Uterus (tissue), 4 donors: ENCODE results near the gene GNG12. TPM values are rescaled to one million over a fixed set of nuclear protein-coding genes. Genes with fewer than 3 reads are reported as not detected.

Experiments
- DNase-seq, 2 donors: peaks; one replicate each; pipeline ENCODE4 v3.0.0-alpha.2; 2019 to 2020
- H3K27ac ChIP-seq, 2 donors: fragments of 200-600 bp; sonication (generic); 1 replicate in 1 of 2; 2 replicates in 1 of 2; pipeline ENCODE4 v1.5.1; 2016 to 2018
- H3K27me3 ChIP-seq, 2 donors: fragments of 200-600 bp; sonication (generic); one replicate each; pipeline ENCODE4 v1.5.1; 2018 to 2019; ENCODE audit warnings: control low read depth in 1 of 2
- H3K36me3 ChIP-seq, 2 donors: fragments of 200-600 bp; sonication (generic); one replicate each; pipeline ENCODE4 v1.5.1; 2019; ENCODE audit warnings: control low read depth in 1 of 2
- H3K4me1 ChIP-seq, 2 donors: fragments of 200-600 bp; sonication (generic); one replicate each; pipeline ENCODE4 v1.5.1; 2018 to 2019; ENCODE audit warnings: control low read depth in 1 of 2
- H3K4me3 ChIP-seq, 2 donors: fragments of 200-600 bp; sonication (generic); 1 replicate in 1 of 2; 2 replicates in 1 of 2; pipeline ENCODE4 v1.5.1; 2018 to 2019; ENCODE audit warnings: mild to moderate bottlenecking in 1 of 2
- H3K9me3 ChIP-seq, 2 donors: fragments of 200-600 bp; sonication (generic); one replicate each; pipeline ENCODE4 v1.5.1; 2019; ENCODE audit warnings: control low read depth in 1 of 2
- CTCF ChIP-seq, 4 experiments: fragments of 200-600 bp in 2 of 4; fragments of 450-650 bp in 2 of 4; sonication (generic) in 2 of 4; IDR thresholded peaks; one replicate each; pipeline ENCODE4 v1.5.1; 2016 to 2019; ENCODE audit warnings: antibody characterized with exemption in 4 of 4, mild to moderate bottlenecking in 2 of 4, moderate library complexity in 1 of 4
- POLR2A ChIP-seq, 2 donors: fragments of 450-650 bp; IDR thresholded peaks; one replicate each; pipeline ENCODE4 v1.6.1; 2016; ENCODE audit warnings: antibody characterized with exemption in 2 of 2, mild to moderate bottlenecking in 1 of 2, moderate library complexity in 1 of 2
- intact Hi-C: fragments of 100-400 bp; cut with DNase I; formaldehyde crosslinking; loops from one replicate; pipeline ENCODE4 v1.15.1; 2023; ENCODE audit warnings: low total_unique reads
- total RNA-seq, 4 donors: library from RNA; depleted of rRNA in 3 of 4; stranded (reverse); fragments of >200 nt in 3 of 4; gene quantifications; one replicate each; pipeline versions ENCODE4 v1.1.0 to v1.2.4, GENCODE V29; 2014 to 2023
- donor health status: DM: yes; HTN: yes; CAD: no.

GNG12 gene
- total RNA-seq, 4 donors from 2014 or later, result 45.3 to 179 (median 120) TPM

- no peak for DNase-seq
- intact Hi-C loops, result no loop called here
- Histone ChIP-seq H3K9me3 (no peaks in the 10 kb centered on the region), H3K4me1 (no peaks in the 10 kb centered on the region), H3K4me3 (no peak overlapping the region), H3K27ac (no peak overlapping the region), H3K27me3 (no peaks in the 10 kb centered on the region), H3K36me3 (no peaks in the 10 kb centered on the region)
- no peak for TF ChIP-seq POLR2A (IDR thresholded peaks at IDR 0.05)
- no peak for TF ChIP-seq CTCF (IDR thresholded peaks at IDR 0.05)
Observed at GRCh38 chr1:67874501-67875111, 41.3 kb upstream of the GNG12 start.

- no peaks in the 10 kb centered on the region for H3K36me3 ChIP-seq
- no peak overlapping the region for H3K27ac ChIP-seq
- TF ChIP-seq CTCF (IDR thresholded peaks at IDR 0.05) (no peak), POLR2A (IDR thresholded peaks at IDR 0.05) (no peak)
- intact Hi-C loops, result no loop called here
- no peak overlapping the region for H3K4me3 ChIP-seq
- no peaks in the 10 kb centered on the region for H3K4me1 ChIP-seq
- H3K27me3 ChIP-seq, result no peaks in the 10 kb centered on the region
- H3K9me3 ChIP-seq, result no peaks in the 10 kb centered on the region
- no peak for DNase-seq
Observed at GRCh38 chr1:67869233-67869632, 36.0 kb upstream of the GNG12 start.

- Histone ChIP-seq H3K4me1 (no peaks in the 10 kb centered on the region), H3K9me3 (no peaks in the 10 kb centered on the region), H3K36me3 (no peaks in the 10 kb centered on the region), H3K27ac (no peak overlapping the region), H3K27me3 (no peaks in the 10 kb centered on the region), H3K4me3 (no peak overlapping the region)
- no peak for TF ChIP-seq CTCF (IDR thresholded peaks at IDR 0.05)
- no peak for TF ChIP-seq POLR2A (IDR thresholded peaks at IDR 0.05)
- intact Hi-C loops, result no loop called here
- no peak for DNase-seq
Observed at GRCh38 chr1:67863637-67864036, 30.4 kb upstream of the GNG12 start.

- intact Hi-C loops, result no loop called here
- TF ChIP-seq POLR2A (IDR thresholded peaks at IDR 0.05), result no peak
- TF ChIP-seq CTCF (IDR thresholded peaks at IDR 0.05), result no peak
- Histone ChIP-seq H3K9me3 (no peaks in the 10 kb centered on the region), H3K27ac (no peak overlapping the region), H3K27me3 (no peaks in the 10 kb centered on the region), H3K36me3 (no peaks in the 10 kb centered on the region), H3K4me3 (no peak overlapping the region), H3K4me1 (no peaks in the 10 kb centered on the region)
- no peak for DNase-seq
Observed at GRCh38 chr1:67862685-67863084, 29.4 kb upstream of the GNG12 start.

GRCh38 chr1:67861856-67862516 lies 28.7 kb upstream of the GNG12 start:
- no peaks in the 10 kb centered on the region for H3K27me3 ChIP-seq
- no peak overlapping the region for H3K4me3 ChIP-seq
- H3K4me1 ChIP-seq, result no peaks in the 10 kb centered on the region
- DNase-seq, result no peak
- H3K27ac ChIP-seq, result no peak overlapping the region
- TF ChIP-seq CTCF (IDR thresholded peaks at IDR 0.05) (no peak), POLR2A (IDR thresholded peaks at IDR 0.05) (no peak)
- intact Hi-C loops, result no loop called here
- no peaks in the 10 kb centered on the region for H3K36me3 ChIP-seq
- H3K9me3 ChIP-seq, result no peaks in the 10 kb centered on the region
